PC-3 (cell line): ENCODE measurements around the gene DAB1. TPM values are rescaled to one million over a fixed set of nuclear protein-coding genes. Genes with fewer than 3 reads are reported as not detected.
"Not testable (repeated sequence)": the region's sequence is repeated elsewhere in the genome, so short reads cannot be mapped to it uniquely, and the experiment has no call there.

Experiments
- ATAC-seq: fragments of 200-7000 bp; cut with Tn5 transposase; 2 replicates; pipeline ENCODE4 v1.9.1; 2020; ENCODE audit warnings: mild to moderate bottlenecking, moderate library complexity
- BruUV-seq: library from RNA; stranded (reverse); fragments of 400-500 nt; replicated peaks from 2 replicates; lab custom pipeline; 2021; lab: Mats Ljungman, UMichigan
- CTCF ChIA-PET: fragments of 300-600 bp; sonication (Branson Sonifier 250); formaldehyde crosslinking; loops from one replicate; lab custom pipeline; 2022; ENCODE audit warnings: antibody characterized with exemption; lab: Charles Lee
- POLR2A ChIA-PET: fragments of 300-600 bp; sonication (Branson Sonifier 250); formaldehyde crosslinking; loops from one replicate; lab custom pipeline; 2022; ENCODE audit warnings: antibody characterized with exemption; ENCODE audit not compliant: unreplicated experiment; lab: Charles Lee
- DNase-seq: peaks from one replicate; pipeline ENCODE4 v3.0.0-alpha.2; 2015
- H2AFZ ChIP-seq: fragments of 300-600 bp; sonication (generic); 2 replicates; pipeline ENCODE4 v1.6.0; 2016; ENCODE audit warnings: antibody characterized with exemption, low read length
- H3F3A ChIP-seq: fragments of 300-600 bp; sonication (generic); one replicate; pipeline ENCODE4 v1.6.0; 2017; ENCODE audit warnings: antibody characterized with exemption, low read length, control low read depth, mild to moderate bottlenecking; ENCODE audit not compliant: unreplicated experiment
- H3K27ac ChIP-seq: fragments of 300-600 bp; sonication (generic); 2 replicates; pipeline ENCODE4 v1.5.1; 2016; ENCODE audit warnings: mild to moderate bottlenecking, low read length
- H3K27me3 ChIP-seq: fragments of 300-600 bp; sonication (generic); 2 replicates; pipeline ENCODE4 v1.6.1; 2016; ENCODE audit warnings: low read length, mixed read lengths
- H3K36me3 ChIP-seq: fragments of 300-600 bp; sonication (generic); 2 replicates; pipeline ENCODE4 v1.6.1; 2016; ENCODE audit warnings: low read depth, mixed run types, low read length, mixed read lengths
- H3K4me1 ChIP-seq: fragments of 300-600 bp; sonication (generic); 2 replicates; pipeline ENCODE4 v1.5.1; 2016; ENCODE audit warnings: low read length; ENCODE audit not compliant: insufficient read depth
- H3K4me2 ChIP-seq: fragments of 300-600 bp; sonication (generic); 2 replicates; pipeline ENCODE4 v1.6.0; 2016; ENCODE audit warnings: low read length
- H3K4me3 ChIP-seq: fragments of 300-600 bp; sonication (generic); 2 replicates; pipeline ENCODE4 v1.5.1; 2016; ENCODE audit warnings: mild to moderate bottlenecking, low read length, mixed read lengths
- H3K79me2 ChIP-seq: fragments of 300-600 bp; sonication (generic); 2 replicates; pipeline ENCODE4 v1.6.1; 2017; ENCODE audit warnings: low read length, mixed read lengths
- H3K9ac ChIP-seq: fragments of 300-600 bp; sonication (generic); 2 replicates; pipeline ENCODE4 v1.6.0; 2016; ENCODE audit warnings: mild to moderate bottlenecking, low read length
- H3K9me2 ChIP-seq: fragments of 300-600 bp; sonication (generic); replicated peaks from 2 replicates; pipeline ENCODE4 v1.6.1; 2016; ENCODE audit warnings: mixed run types, low read length, mixed read lengths
- H3K9me3 ChIP-seq: fragments of 300-600 bp; sonication (generic); 2 replicates; pipeline ENCODE4 v1.6.1; 2016; ENCODE audit warnings: low read length, mixed read lengths
- H4K20me1 ChIP-seq: fragments of 300-600 bp; sonication (generic); 2 replicates; pipeline ENCODE4 v1.6.1; 2016; ENCODE audit warnings: low read length, mixed read lengths
- EZH2 ChIP-seq: fragments of 300-600 bp; sonication (generic); IDR thresholded peaks from one replicate; pipeline ENCODE4 v1.6.1; 2017; ENCODE audit warnings: antibody characterized with exemption, mild to moderate bottlenecking, low read length; ENCODE audit not compliant: unreplicated experiment
- EZH2phosphoT487 ChIP-seq: fragments of 300-600 bp; sonication (generic); IDR thresholded peaks from 2 replicates; pipeline ENCODE4 v1.6.1; 2018; ENCODE audit warnings: mild to moderate bottlenecking, antibody characterized with exemption, low read length, borderline replicate concordance
- intact Hi-C: fragments of 100-400 bp; cut with micrococcal nuclease; formaldehyde crosslinking; loops from 2 replicates; pipeline ENCODE4 v1.9.0; 2023
- total RNA-seq: library from RNA; depleted of rRNA; stranded (reverse); fragments of >200 nt; gene quantifications from 2 replicates; pipeline ENCODE4 v1.2.3, GENCODE V29; 2014
- TF ChIP-seq, protein P1 (sequence below): fragments of 300-600 bp; sonication (generic); conservative IDR thresholded peaks from 2 replicates; pipeline ENCODE4 v1.5.1; 2017; ENCODE audit warnings: antibody characterized with exemption, low read depth, mild to moderate bottlenecking, low read length

DAB1 gene
- total RNA-seq, 1 experiment from 2014 or later: not detected

DNA sequence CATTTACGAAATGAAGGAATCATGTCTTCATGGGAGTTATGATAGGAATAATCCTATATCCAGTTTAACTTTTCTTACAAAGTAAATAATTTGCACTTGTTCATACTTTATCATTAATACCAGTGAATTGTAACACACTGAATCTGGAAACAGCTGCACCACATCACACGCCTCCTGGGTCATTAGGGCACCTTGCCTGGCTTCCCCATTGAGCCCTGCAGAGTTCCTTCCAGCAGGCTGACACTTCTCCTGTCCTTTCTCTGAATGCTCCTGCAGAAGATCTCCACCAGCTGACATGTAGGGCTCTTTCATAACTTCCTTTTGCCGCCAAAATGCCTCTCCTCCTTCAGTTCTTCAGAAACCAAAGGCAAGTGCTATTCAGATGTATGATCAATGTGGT lies 201.1 kb downstream of the DAB1 start:
- no peaks in the 10 kb centered on the region for H3F3A ChIP-seq
- no peak overlapping the region for H3K4me3 ChIP-seq
- DNase-seq (no peak), ATAC-seq (no peak)
- POLR2A ChIA-PET: no interaction called here
- TF ChIP-seq EZH2: no peak
- TF ChIP-seq, protein P1, sequence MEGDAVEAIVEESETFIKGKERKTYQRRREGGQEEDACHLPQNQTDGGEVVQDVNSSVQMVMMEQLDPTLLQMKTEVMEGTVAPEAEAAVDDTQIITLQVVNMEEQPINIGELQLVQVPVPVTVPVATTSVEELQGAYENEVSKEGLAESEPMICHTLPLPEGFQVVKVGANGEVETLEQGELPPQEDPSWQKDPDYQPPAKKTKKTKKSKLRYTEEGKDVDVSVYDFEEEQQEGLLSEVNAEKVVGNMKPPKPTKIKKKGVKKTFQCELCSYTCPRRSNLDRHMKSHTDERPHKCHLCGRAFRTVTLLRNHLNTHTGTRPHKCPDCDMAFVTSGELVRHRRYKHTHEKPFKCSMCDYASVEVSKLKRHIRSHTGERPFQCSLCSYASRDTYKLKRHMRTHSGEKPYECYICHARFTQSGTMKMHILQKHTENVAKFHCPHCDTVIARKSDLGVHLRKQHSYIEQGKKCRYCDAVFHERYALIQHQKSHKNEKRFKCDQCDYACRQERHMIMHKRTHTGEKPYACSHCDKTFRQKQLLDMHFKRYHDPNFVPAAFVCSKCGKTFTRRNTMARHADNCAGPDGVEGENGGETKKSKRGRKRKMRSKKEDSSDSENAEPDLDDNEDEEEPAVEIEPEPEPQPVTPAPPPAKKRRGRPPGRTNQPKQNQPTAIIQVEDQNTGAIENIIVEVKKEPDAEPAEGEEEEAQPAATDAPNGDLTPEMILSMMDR: no peak
- no peak for TF ChIP-seq EZH2phosphoT487
- CTCF ChIA-PET: no interaction called here
- BruUV-seq: no TSS peak
- H3K9ac ChIP-seq: no peak overlapping the region
- no peaks in the 10 kb centered on the region for H4K20me1 ChIP-seq
- no peaks in the 10 kb centered on the region for H3K9me3 ChIP-seq
- H2AFZ ChIP-seq: no peak overlapping the region
- H3K9me2 ChIP-seq: no peaks in the 10 kb centered on the region
- H3K27me3 ChIP-seq: no peaks in the 10 kb centered on the region
- H3K79me2 ChIP-seq: no peaks in the 10 kb centered on the region
- no peaks in the 10 kb centered on the region for H3K4me1 ChIP-seq
- no peak overlapping the region for H3K4me2 ChIP-seq
- intact Hi-C loops: no loop called here
- H3K27ac ChIP-seq: no peak overlapping the region
- no peaks in the 10 kb centered on the region for H3K36me3 ChIP-seq

DNA sequence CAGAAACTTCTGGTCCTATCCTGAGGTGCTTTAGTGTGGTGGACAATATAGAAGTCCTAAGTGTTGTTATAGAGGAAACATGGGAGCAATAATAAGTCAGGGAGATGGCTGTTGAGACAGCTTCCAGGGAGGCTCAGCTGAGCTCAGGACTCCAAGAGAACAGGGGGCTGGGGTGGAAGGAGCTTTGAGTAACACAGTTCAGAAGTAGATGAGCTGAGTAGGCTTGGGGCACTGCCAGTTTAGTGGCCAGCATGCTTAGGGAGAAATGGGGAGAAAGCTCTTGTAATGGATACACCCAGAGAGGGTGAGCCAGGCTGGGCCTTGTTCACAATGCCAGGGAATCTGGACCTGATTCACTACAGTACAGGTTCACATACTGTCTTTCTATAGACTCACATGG lies 201.6 kb downstream of the DAB1 start:
- no TSS peak for BruUV-seq
- Histone ChIP-seq H3K9me2 (no peaks in the 10 kb centered on the region), H3K36me3 (no peaks in the 10 kb centered on the region), H3K9ac (no peak overlapping the region), H3K4me3 (no peak overlapping the region), H2AFZ (no peak overlapping the region), H4K20me1 (no peaks in the 10 kb centered on the region), H3F3A (no peaks in the 10 kb centered on the region), H3K4me2 (no peak overlapping the region), H3K27me3 (no peaks in the 10 kb centered on the region), H3K9me3 (no peaks in the 10 kb centered on the region), H3K4me1 (no peaks in the 10 kb centered on the region), H3K79me2 (no peaks in the 10 kb centered on the region), H3K27ac (no peak overlapping the region)
- no peak for DNase-seq
- CTCF ChIA-PET: no interaction called here
- POLR2A ChIA-PET: no interaction called here
- intact Hi-C loops: no loop called here
- no peak for ATAC-seq
- TF ChIP-seq, protein P1: no peak
- TF ChIP-seq EZH2 (no peak), EZH2phosphoT487 (no peak)

DNA sequence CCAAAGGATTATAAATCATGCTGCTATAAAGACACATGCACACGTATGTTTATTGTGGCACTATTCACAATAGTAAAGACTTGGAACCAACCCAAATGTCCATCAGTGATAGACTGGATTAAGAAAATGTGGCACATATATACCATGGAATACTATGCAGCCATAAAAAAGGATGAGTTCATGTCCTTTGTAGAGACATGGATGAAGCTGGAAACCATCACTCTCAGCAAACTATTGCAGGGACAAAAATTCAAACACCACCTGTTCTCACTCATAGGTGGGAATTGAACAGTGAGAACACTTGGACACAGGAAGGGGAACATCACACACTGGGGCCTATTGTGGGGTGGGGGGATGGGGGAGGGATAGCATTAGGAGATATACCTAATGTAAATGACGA lies 203.0 kb downstream of the DAB1 start:
- H2AFZ ChIP-seq, H3K9ac ChIP-seq, H4K20me1 ChIP-seq, intact Hi-C loops, H3K9me3 ChIP-seq, POLR2A ChIA-PET, H3K4me3 ChIP-seq, H3K4me2 ChIP-seq, H3K79me2 ChIP-seq, H3K4me1 ChIP-seq, ATAC-seq, DNase-seq, H3K36me3 ChIP-seq, H3K9me2 ChIP-seq, BruUV-seq, H3F3A ChIP-seq, H3K27me3 ChIP-seq, CTCF ChIA-PET, H3K27ac ChIP-seq: not testable (repeated sequence)
